Measurements from ENCODE around the gene ACOX2. TPM values are rescaled to one million over a fixed set of nuclear protein-coding genes. Genes with fewer than 3 reads are reported as not detected.

Gene ACOX2
- total RNA-seq, 2 donors from 2014 or later = 2.3 to 5.9 TPM

DNA sequence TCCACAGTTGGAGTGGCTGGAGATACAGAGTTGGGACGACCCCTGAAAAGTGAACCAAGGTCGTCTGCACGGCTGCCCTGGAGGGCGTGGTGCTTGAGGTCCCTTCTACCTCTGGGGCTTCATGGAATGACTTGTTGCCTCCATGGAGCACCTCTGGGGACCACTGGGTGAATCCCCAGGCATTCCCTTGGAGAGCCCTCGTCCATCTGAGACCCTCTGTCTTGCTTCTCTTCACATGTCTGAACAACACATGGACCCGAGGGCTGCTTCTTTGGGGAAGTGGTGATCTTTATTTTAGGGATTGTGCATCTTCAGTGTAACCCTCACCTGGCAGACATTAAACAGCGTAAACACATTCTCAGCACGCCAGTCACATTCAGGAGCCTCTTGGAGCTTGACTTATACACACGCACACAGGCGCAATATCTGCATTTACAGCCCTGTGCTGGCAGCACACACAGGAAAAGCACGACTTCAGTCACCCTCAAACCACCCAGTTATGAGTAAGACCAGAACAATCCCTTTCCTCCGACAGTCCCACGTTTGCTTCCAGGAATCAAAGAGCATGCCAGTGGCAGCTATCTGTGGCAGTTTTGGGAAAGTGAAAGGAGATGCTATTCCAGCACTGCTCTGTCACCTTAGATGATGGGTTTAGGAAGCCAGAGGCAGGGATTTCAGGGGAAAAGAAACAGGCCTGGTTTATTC lies 27.6 kb upstream of the ACOX2 start:
- no peaks in the 10 kb centered on the region for H3K9me3 ChIP-seq

DNA sequence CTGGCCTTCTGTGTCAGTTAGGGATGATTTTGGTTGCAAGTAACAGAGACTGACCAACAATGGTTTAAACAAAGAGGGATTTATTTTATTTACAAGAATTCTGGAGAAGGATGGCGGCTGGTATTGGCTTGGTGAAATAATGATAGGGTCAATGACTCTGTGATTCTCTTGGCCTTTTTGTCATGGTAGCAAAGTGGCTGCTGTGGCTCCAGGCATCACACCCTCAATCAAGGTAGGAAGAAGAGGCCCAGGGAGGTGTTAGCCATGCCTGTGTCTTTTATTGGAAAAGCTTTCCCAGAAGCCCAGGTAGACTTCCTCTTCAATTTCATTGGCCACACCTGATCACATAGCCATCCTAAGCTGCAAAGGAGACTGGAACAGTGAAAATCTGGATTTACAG lies 27.1 kb upstream of the ACOX2 start:
- no peaks in the 10 kb centered on the region for H3K36me3 ChIP-seq (replicated peaks in 1 of 2; ENCODE audit: insufficient read depth in 1 of 2, low read depth in 2 of 2)
- peaks cover 17% of the 10 kb centered on the region for H3K4me1 ChIP-seq
- intact Hi-C loops (cut with DNase I) = no loop called here
- no peak for ATAC-seq
- TF ChIP-seq, protein P1, sequence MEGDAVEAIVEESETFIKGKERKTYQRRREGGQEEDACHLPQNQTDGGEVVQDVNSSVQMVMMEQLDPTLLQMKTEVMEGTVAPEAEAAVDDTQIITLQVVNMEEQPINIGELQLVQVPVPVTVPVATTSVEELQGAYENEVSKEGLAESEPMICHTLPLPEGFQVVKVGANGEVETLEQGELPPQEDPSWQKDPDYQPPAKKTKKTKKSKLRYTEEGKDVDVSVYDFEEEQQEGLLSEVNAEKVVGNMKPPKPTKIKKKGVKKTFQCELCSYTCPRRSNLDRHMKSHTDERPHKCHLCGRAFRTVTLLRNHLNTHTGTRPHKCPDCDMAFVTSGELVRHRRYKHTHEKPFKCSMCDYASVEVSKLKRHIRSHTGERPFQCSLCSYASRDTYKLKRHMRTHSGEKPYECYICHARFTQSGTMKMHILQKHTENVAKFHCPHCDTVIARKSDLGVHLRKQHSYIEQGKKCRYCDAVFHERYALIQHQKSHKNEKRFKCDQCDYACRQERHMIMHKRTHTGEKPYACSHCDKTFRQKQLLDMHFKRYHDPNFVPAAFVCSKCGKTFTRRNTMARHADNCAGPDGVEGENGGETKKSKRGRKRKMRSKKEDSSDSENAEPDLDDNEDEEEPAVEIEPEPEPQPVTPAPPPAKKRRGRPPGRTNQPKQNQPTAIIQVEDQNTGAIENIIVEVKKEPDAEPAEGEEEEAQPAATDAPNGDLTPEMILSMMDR (IDR thresholded peaks at IDR 0.05) = no peak
- no peak for TF ChIP-seq POLR2A (IDR thresholded peaks at IDR 0.05)
- no peak overlapping the region for H3K27ac ChIP-seq
- no peaks in the 10 kb centered on the region for H3K27me3 ChIP-seq
- no peak overlapping the region for H3K4me3 ChIP-seq
- H3K9me3 ChIP-seq = no peaks in the 10 kb centered on the region
- 100% methylated on average over 1 of the region's 1 CpG for WGBS, 2 donors
- DNase-seq = no peak

More for the DNA sequence above, 27.6 kb upstream of the ACOX2 start:
- H3K27ac ChIP-seq = no peak overlapping the region
- DNase-seq = no peak
- intact Hi-C loops (cut with DNase I) = no loop called here
- H3K4me1 ChIP-seq = peaks cover 17% of the 10 kb centered on the region
- no peak for ATAC-seq
- H3K27me3 ChIP-seq = no peaks in the 10 kb centered on the region
- 82 to 86% methylated on average over 13 of the region's 13 CpGs for WGBS, 2 donors
- H3K4me3 ChIP-seq = no peak overlapping the region
- TF ChIP-seq POLR2A (IDR thresholded peaks at IDR 0.05) = no peak
- TF ChIP-seq, protein P1 (IDR thresholded peaks at IDR 0.05) = no peak
- H3K36me3 ChIP-seq (replicated peaks in 1 of 2; ENCODE audit: insufficient read depth in 1 of 2, low read depth in 2 of 2) = no peaks in the 10 kb centered on the region

DNA sequence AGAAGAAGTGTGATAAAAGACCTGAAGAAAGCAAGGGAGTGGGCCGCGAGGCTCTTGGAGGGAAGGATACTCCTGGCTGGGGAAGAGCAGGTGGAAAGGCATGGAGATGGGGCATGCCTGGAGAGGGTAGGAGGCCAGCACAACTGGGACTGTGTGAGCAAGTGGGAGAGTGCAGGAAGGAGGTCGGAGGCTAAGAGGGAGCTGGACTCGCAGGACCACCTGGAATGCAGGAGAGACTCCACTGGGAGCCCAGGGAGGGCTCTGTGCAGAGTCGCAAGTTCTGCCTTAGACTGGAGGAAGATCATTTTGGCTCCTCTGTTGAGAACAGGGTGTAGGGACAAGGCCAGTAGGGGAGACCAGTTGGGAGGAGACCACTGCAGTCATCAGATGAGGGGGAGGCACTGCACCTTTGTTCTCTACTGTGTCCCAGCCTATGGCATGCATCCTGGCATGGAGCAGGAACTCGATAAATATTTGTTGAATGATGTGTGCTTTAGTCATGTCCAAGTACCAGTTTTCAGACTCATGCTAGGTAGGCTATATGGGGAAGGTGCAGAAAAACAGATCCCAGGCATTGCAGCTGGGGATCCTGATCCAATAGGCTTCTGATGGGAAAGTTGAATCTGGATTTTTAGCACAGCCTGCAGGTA lies 26.5 kb upstream of the ACOX2 start:
- intact Hi-C loops (cut with DNase I) = no loop called here
- H3K36me3 ChIP-seq (replicated peaks in 1 of 2; ENCODE audit: insufficient read depth in 1 of 2, low read depth in 2 of 2) = no peaks in the 10 kb centered on the region
- no peak overlapping the region for H3K4me3 ChIP-seq
- TF ChIP-seq, protein P1 (IDR thresholded peaks at IDR 0.05) = no peak
- no peak for TF ChIP-seq POLR2A (IDR thresholded peaks at IDR 0.05)
- no peaks in the 10 kb centered on the region for H3K9me3 ChIP-seq
- no peak overlapping the region for H3K27ac ChIP-seq
- 81 to 82% methylated on average over 6 of the region's 6 CpGs for WGBS, 2 donors
- DNase-seq (no peak), ATAC-seq (no peak)
- no peaks in the 10 kb centered on the region for H3K27me3 ChIP-seq
- H3K4me1 ChIP-seq = peaks cover 17% of the 10 kb centered on the region

DNA sequence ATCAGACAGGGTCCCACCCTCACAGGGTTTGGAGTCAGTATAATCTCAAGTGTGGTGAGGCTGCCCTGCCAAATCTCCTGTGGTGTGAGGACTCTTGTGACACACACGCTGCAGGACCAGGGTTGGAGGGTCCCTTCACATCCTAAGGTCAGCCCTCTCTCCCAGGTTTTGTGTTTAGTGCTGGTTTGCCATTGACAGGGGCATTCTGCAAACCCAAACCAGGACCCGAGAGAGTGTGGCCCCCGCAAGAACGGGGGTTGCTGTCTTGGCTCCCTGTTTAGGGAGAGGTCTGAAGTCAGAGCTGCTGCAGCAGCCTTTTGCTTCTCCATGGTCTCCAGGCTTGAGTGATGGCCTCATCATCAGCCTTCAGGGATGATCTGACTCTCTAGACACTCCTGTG lies 25.5 kb upstream of the ACOX2 start:
- no peaks in the 10 kb centered on the region for H3K9me3 ChIP-seq
- ATAC-seq (no peak), DNase-seq (no peak)
- no peaks in the 10 kb centered on the region for H3K27me3 ChIP-seq
- 87 to 94% methylated on average over 3 to 4 of the region's 4 CpGs for WGBS, 2 donors
- H3K36me3 ChIP-seq (replicated peaks in 1 of 2; ENCODE audit: insufficient read depth in 1 of 2, low read depth in 2 of 2) = no peaks in the 10 kb centered on the region
- no peak overlapping the region for H3K4me3 ChIP-seq
- no peak overlapping the region for H3K27ac ChIP-seq
- H3K4me1 ChIP-seq = peaks cover 17% of the 10 kb centered on the region
- intact Hi-C loops (cut with DNase I) = no loop called here
- TF ChIP-seq POLR2A (IDR thresholded peaks at IDR 0.05) = no peak
- TF ChIP-seq, protein P1 (IDR thresholded peaks at IDR 0.05) = no peak

Measured in body of pancreas (tissue), 4 donors.